AG04449 (cell line): Measurements from ENCODE around the gene ATP6V0A1.
A peak's percentile ranks its signal among the peaks of the same experiment; 100 is the strongest.
"Not testable (repeated sequence)": the region's sequence is repeated elsewhere in the genome, so short reads cannot be mapped to it uniquely, and the experiment has no call there.

Experiments
- CTCF ChIA-PET: fragments of 350-600 bp; formaldehyde crosslinking; extraction: SDS; loops from one replicate; lab custom pipeline; 2021; ENCODE audit warnings: antibody characterized with exemption; lab: Yijun Ruan, JAX
- POLR2A ChIA-PET: fragments of 400-600, 350-600 bp; formaldehyde crosslinking; extraction: SDS; loops from one replicate; lab custom pipeline; 2020; ENCODE audit warnings: antibody characterized with exemption, inconsistent platforms; lab: Yijun Ruan, JAX
- DNase-seq: peaks from one replicate; pipeline ENCODE4 v3.0.0-alpha.2; 2010; ENCODE audit warnings: low read depth, low spot score
- H3K4me3 ChIP-seq: 2 replicates; pipeline ENCODE4 v1.5.1; 2011; ENCODE audit warnings: low read depth, mild to moderate bottlenecking, control low read depth, low read length
- TF ChIP-seq, protein P1 (sequence below): IDR thresholded peaks from one replicate; pipeline ENCODE4 v1.5.1; 2011; ENCODE audit warnings: mild to moderate bottlenecking, moderate library complexity, low read length, control low read depth, inconsistent platforms; ENCODE audit not compliant: insufficient read depth; ENCODE audit errors: missing control alignments

ATP6V0A1 gene

DNA sequence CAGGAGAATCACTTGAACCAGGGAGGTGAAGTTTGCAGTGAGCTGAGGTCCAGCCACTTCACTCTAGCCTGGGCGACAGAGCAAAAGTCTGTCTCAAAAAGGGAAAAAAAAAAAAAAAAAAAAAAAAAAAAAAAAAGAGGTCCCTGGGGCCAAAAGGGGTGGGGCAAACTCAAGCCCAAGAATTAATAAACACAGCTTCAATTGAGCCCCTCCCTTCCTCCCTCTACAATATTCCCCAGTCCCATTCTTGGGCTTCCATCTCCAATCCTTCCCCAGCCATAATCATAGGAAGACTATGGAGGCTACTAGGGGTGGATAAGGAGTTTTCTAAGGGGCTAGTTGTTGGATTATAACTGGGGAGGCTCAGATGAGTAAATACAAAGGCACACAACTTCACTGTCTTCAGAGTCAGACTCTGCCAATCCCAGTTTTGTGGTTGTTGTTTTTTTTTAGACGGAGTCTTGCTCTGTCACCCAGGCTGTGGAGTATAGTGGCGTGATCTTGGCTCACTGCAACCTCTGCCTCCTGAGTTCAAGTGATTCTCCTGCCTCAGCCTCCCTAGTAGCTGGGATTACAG lies 45.1 kb upstream of the ATP6V0A1 start:
- CTCF ChIA-PET: interaction anchor here (1.7 to 3.2 kb wide), 2 partner anchors 8 to 105 kb away, joined by 9 to 14 read pairs; no protein-coding TSS in a partner anchor
- TF ChIP-seq, protein P1, sequence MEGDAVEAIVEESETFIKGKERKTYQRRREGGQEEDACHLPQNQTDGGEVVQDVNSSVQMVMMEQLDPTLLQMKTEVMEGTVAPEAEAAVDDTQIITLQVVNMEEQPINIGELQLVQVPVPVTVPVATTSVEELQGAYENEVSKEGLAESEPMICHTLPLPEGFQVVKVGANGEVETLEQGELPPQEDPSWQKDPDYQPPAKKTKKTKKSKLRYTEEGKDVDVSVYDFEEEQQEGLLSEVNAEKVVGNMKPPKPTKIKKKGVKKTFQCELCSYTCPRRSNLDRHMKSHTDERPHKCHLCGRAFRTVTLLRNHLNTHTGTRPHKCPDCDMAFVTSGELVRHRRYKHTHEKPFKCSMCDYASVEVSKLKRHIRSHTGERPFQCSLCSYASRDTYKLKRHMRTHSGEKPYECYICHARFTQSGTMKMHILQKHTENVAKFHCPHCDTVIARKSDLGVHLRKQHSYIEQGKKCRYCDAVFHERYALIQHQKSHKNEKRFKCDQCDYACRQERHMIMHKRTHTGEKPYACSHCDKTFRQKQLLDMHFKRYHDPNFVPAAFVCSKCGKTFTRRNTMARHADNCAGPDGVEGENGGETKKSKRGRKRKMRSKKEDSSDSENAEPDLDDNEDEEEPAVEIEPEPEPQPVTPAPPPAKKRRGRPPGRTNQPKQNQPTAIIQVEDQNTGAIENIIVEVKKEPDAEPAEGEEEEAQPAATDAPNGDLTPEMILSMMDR: no peak
- DNase-seq: no peak
- no peak overlapping the region for H3K4me3 ChIP-seq
- POLR2A ChIA-PET: interaction anchor here (0.7 to 4.9 kb wide), 2 partner anchors 8 to 66 kb away, joined by 3 to 60 read pairs; partner anchors contain the start of gene CAVIN1

GRCh38 chr17:42414704-42415409 lies 43.8 kb upstream of the ATP6V0A1 start:
- CTCF ChIA-PET: interaction anchor here (1.0 to 3.2 kb wide), 6 partner anchors 9 to 112 kb away, joined by 3 to 14 read pairs (median 4); no protein-coding TSS in a partner anchor
- H3K4me3 ChIP-seq: no peak overlapping the region; the same call in 1 of the 2 replicates
- POLR2A ChIA-PET: interaction anchor here (1.0 kb wide), 1 partner anchor 8 kb away, joined by 5 read pairs; the partner anchor contains the start of gene CAVIN1
- TF ChIP-seq, protein P1: no peak
- no peak for DNase-seq

DNA sequence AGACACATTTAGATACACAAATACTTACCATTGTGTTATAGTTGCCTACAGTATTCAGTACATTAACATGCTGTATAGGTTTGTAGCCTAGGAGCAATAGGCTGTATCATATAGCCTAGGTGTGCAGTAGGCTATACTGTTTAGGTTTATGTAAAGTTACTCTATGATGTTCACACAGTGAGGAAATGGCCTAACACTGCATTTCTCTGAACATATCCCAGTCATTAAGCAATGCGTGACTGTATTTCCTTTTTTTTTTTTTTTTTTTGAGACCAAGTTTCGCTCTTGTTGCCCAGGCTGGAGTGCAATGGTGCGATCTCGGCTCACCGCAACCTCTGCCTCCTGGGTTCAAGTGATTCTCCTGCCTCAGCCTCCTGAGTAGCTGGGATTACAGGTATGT lies 40.7 kb upstream of the ATP6V0A1 start:
- DNase-seq, H3K4me3 ChIP-seq, CTCF ChIA-PET: not testable (repeated sequence)
- POLR2A ChIA-PET: interaction anchor here (0.7 kb wide), 1 partner anchor 110 kb away, joined by 3 read pairs; no protein-coding TSS in a partner anchor

DNA sequence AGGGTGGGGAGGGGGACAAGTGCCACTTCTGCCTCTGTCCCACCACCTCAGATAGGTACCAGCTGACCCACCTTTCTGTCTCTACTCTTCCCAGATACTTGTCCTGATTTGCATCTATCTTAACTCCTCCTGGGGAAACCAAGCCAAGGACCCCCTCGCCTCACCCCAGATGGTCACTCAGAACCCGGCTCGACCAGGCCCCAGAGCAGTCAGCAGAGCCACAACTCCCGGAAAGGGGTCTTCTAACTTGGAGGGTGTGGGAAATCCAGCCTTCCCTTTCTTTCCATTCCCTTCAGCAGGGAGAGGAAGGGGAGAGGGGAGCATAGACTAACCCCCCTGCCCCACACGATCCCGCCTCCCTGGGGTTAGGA lies 37.6 kb upstream of the ATP6V0A1 start:
- TF ChIP-seq, protein P1: no peak
- peak overlapping the region; percentile 100 for H3K4me3 ChIP-seq
- POLR2A ChIA-PET: interaction anchor here (0.7 to 5.3 kb wide), 9 partner anchors 10 to 115 kb away, joined by 3 to 121 read pairs (median 4); partner anchors contain the start of genes NAGLU and STAT3
- no peak for DNase-seq
- CTCF ChIA-PET: interaction anchor here (1.4 to 2.9 kb wide), 6 partner anchors 15 to 106 kb away, joined by 3 to 14 read pairs (median 8); no protein-coding TSS in a partner anchor

GRCh38 chr17:42421507-42422338 lies 37.0 kb upstream of the ATP6V0A1 start:
- DNase-seq: no peak
- CTCF ChIA-PET: interaction anchor here (0.7 to 2.9 kb wide), 9 partner anchors 15 to 110 kb away, joined by 3 to 26 read pairs (median 8); no protein-coding TSS in a partner anchor
- POLR2A ChIA-PET: interaction anchor here (0.6 to 5.3 kb wide), 16 partner anchors 10 to 115 kb away, joined by 3 to 121 read pairs (median 5); partner anchors contain the start of genes NAGLU and STAT3
- TF ChIP-seq, protein P1: no peak
- peak overlapping the region; percentile 100 for H3K4me3 ChIP-seq

- H3K4me3 ChIP-seq: peak overlapping the region; percentile 100
- ChIA-PET POLR2A (interaction anchor here (0.6 to 5.3 kb wide), 34 partner anchors 9 to 155 kb away, joined by 3 to 121 read pairs (median 6); partner anchors contain the start of genes NAGLU, PSMC3IP and STAT3), CTCF (interaction anchor here (0.7 to 2.9 kb wide), 10 partner anchors 12 to 111 kb away, joined by 3 to 26 read pairs (median 6); no protein-coding TSS in a partner anchor)
- no peak for DNase-seq
- TF ChIP-seq, protein P1: no peak
Observed at GRCh38 chr17:42422412-42422957, 36.2 kb upstream of the ATP6V0A1 start.
